DMS79 treated with DMSO at 0.1 percent for 48 hours (cell line): ENCODE results near the gene SHISAL1.

Experiments
- DNase-seq: peaks from one replicate; lab custom pipeline; 2025; lab: John Stamatoyannopoulos, UW

Gene SHISAL1

GRCh38 chr22:44312766-44313165 is at the start of gene SHISAL1:
SHISAL1 (minus strand) TSS chr22:44312951; CDS start chr22:44300945, 12,006 bp downstream.
- DNase-seq: no peak

DNA sequence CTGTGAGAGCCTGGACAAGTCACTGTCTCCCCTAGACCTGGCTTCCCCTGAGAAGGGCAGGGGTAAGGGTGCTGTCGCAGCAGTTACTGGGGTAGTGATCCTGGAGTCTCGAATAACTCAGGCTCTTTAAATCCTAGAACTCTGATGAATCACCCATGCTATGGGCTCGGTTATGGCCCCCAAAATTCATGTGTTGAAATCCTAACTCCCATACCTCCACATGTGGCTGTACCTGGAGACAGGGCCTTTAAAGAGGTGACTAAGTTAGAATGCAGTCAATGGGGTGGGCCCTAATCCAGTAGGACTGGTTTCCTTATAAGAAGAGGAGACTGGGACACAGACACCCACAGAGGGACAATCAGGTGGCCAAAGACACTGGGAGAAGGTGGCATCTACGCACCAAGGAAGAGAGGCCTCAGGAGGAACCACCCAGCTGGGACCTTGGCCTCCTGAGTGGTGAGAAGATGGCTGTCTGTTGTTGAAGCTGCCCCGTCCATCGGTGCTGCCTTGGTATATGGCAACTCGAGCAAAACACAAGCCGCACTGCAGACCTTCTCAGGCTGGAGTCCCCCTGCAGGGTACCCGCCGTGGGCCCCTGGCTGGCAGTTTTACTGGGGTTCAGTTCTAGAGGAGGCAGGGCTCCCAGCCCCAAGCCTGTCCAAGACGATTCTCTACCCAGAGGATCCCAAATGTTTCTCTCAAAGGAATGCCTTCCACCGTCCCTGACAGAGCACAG is 48.8 kb upstream of the SHISAL1 start:
- DNase-seq: no peak

DNA sequence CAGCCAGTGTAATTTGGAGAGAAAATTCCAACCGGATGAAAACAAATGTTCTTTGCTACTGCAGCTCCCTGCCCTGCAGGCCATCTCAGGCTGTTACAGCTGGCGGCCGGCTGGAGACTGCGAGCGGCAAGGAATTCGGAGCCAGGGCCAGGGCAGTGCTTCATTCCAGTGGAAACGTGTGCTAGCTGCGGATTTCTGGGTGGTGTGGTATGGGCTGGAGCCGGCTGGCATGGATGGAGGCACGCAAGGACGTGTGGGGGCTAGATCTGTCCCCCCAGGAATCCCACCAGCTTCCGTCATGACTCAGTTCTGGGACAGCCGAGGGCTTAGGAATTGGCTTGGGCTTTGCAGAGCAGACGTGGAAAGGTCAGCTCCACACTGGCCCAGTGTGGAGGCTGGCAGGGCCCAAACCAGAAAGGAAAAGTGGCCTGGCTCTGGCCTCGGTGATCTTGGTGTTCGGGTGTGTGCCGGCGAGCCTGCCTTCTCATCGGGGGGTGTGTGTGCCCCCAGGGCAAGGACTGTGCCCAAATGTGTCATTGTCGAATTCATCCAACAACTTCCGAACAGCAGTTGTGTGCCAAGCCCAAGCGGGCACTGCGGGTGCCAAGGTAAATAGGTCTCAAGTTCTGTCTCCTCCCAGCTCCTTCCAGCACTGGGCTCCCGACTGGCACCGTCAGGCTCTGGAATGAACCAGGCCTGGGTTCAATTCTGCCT is 48.1 kb upstream of the SHISAL1 start:
- no peak for DNase-seq

DNA sequence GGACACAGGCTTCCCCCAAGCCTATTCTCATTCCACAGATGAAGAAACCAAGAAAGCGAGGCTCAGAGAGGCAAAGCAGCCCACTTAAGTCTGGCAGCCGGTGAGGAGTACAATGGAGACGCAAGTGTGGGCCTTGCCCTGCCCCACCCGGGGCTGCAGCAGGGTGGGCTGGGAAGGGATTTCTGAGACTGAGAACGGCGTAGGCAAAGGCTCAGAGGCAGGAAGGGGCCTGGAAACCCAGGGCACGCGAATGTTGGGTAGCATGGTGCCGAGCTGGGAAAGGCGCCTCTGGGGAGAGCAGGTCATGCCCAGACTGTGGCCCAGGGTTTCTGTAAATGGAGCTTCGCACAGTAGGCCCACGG is 47.5 kb upstream of the SHISAL1 start:
- DNase-seq: no peak

DNA sequence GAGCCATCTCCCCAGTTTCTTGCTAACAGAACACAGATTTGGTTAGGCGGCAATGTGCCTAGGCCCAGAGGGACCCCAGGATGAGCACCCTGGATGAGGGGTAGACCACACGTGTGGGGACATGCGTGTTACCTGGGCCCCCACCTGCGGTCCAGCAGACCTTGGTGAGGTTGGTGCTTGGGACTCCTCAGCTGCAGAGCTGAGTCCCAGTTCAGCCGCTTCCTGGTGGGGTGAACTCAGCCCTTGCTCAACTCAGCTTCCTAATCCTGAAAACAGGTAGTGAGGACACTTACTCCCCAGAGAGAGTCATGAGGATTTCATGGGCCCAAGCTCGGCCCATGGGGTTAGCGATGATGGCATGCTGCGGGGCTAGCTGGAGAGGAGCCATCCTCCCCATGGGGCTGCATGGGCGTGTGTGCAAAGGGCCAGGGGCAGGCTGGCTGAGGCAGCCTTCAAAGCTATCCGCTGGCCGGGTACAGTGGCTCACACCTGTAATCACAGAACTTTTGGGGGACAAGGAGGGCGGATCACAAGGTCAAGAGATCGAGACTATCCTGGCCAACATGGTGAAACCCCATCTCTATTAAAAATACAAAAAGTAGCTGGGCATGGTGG is 46.9 kb upstream of the SHISAL1 start:
- no peak for DNase-seq

- DNase-seq: no peak
Measured at GRCh38 chr22:44358709-44359440, 46.1 kb upstream of the SHISAL1 start.

GRCh38 chr22:44357966-44358465 is 45.3 kb upstream of the SHISAL1 start:
- DNase-seq: no peak

GRCh38 chr22:44357296-44357965 is 44.7 kb upstream of the SHISAL1 start:
- DNase-seq: no peak

DNA sequence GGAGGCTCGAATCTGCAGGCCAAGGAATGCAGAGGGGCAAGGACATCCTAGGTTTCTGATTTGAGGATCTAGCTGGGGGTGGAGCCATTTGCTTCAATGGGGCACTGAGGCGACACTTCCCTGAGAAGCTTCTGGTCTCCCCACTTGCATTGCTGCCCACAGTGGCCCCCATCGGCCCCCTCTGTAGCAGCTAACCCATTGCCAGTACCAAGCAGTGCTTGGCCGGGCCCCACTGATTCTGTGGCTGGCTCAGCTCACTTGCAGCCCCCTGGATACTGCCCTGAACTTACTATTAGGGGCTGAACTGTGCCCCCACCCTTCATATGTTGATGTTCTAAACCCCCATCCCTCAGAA is 42.9 kb upstream of the SHISAL1 start:
- DNase-seq: no peak

- DNase-seq: no peak
Measured at GRCh38 chr22:44354288-44354687, 41.5 kb upstream of the SHISAL1 start.

DNA sequence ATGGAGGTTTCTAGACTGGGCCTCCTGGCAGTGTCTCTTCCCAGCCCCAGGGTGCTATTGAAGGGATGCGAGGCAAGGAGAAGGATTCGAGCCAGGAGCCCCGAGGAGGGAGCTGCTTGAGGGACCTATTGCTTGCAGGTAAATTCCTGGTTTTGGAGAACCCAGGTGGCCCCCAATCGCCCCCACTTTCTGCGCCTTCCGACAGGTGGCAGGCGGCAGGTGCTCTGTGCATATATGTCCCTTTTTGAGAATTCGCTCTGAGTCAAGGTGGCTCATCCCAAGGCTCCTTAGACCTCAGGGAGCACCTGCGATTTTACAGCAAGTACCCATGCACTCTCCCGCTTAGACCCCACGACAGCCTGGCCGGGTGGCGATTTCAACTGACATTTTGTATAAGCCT is 40.3 kb upstream of the SHISAL1 start:
- no peak for DNase-seq

DNA sequence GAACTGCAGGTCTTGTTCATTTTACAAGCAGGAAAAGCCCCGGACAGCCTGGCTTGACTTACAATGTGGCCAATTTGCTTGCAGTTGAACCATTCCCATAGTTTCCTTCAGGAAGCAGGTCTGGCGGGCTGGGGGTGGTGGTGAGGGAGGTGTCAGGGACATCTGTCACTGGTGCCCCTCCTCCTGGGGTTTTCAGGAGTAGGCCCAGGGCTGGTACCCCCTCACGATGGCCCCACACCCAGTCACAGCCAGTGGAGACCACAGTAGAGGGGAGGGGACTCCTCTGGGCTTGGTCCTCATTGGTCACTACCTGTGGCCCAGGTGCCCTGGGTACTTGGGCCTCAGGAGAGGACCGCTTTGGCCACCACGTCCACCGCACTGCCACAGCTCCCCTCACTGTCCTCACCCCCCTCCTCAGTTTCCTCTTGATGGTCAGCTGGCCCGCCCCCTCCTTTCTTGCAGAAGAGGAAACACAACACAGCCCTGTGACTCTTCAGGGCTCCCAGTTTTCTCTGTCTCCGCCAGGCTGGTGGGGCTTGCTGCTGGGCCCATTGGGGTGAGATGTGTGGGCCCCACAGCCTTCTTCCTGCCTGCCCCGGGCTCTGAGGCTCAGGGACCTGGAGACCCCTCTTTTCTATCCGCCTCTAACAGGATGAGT is 39.8 kb upstream of the SHISAL1 start:
- DNase-seq: no peak

DNA sequence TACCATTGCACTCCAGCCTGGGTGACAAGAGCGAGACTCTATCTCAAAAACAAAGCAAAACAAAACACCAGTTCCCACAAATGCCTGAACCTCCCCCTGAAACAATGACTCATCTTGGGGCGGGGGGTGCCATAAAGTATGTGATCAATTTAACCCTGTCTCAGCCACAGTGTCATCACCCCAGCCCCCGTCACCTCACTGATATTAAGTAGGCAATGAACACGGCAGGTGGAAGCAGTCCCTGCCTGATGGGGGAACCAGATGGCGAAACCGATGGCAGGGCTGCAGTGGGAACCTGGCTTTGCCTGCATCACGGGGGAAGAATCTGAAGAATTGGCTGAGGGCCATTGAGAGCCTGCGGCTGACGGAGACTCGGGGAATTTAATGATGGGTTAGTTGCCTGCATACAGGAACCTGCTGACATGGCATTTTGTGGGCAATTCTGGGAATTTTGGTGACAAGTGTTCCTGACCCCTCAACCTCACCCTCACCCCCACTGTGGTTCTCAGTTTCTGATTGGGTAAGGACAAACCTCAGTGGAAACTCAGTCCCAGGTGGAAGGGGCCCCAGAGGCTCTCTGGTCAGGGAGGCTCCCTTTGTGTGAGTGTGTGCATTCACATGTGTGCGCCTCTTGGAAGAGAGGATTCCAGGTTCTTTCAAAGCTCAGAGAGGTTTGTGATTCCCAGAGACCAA is 39.1 kb upstream of the SHISAL1 start:
- peak; percentile 67 for DNase-seq

GRCh38 chr22:44351037-44351436 is 38.3 kb upstream of the SHISAL1 start:
- no peak for DNase-seq

GRCh38 chr22:44349594-44349993 is 36.8 kb upstream of the SHISAL1 start:
- DNase-seq: no peak

DNA sequence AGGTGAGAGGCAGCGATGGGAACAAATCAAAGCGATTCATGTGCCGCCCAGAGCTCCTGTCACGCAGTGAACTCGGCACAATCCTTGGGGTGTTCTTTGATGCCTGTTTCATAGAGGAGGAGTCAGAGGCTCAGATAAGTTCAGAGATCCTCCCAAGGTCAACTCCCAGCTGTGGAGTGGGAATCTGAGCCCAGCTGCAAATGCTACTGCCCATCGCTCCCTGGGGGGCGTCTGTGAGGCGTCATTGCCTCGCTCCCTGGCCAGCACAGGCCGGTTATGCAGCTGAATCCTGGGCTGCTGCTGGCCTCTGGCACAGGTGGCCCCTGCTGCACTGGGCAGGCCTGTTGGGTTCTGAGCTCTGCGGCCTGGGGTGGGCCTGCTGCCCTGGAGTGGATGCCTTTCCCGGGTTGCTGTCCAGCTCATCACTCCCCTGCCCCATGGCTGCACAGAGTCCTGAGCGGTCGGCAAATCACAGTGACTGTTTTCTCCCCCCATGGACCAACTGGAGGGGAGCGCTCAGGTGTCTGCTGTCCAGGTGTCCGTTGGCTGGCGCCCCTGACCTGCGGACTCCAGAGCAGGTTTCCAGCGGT is 36.3 kb upstream of the SHISAL1 start:
- DNase-seq: no peak

DNA sequence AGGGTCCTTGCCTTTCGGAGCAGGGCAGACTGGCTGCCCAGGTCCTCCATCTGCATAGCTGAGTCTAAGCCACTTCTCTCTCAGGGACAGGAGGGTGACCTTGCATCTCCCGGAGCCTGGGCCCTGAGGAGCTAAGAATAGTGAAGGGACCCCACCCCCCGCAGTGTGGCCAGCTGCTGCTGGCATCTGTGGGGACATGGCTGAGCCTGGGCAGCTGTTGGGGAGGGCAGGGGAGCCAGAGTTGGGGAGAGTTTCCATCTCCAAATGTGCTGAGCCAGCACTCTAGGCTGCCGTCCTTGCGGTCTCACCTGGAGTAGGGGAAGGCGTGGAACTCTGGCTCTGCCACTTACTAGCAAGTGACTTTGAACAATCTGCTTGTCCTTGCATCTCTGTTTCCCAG is 34.8 kb upstream of the SHISAL1 start:
- DNase-seq: peak; percentile 12

- DNase-seq: no peak
Measured at GRCh38 chr22:44347080-44347479, 34.3 kb upstream of the SHISAL1 start.

- no peak for DNase-seq
Measured at GRCh38 chr22:44345872-44346271, 33.1 kb upstream of the SHISAL1 start.

DNA sequence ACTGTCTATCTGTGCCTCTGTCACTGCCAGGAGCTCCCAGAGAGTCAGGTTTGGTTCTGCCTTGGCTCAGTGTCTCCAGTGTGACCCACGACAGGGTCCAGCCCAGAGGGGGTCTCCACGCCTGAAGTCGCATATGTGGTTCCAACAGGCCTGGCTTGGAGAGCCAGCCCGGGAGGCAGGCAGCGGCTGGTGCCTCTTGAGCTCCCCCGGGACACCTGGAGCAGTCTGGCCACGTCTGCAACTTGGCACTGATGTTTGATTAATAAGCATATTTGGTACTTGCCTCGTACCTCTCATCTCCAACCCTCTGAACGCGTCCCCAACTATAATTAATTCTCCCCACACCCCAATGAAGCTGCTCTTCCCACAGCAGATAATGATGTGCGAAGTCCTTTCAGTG is 31.7 kb upstream of the SHISAL1 start:
- peak; percentile 35 for DNase-seq
